ENCODE data around the gene ARMC9.
A peak's percentile ranks its signal among the peaks of the same experiment; 100 is the strongest.

Gene ARMC9

DNA sequence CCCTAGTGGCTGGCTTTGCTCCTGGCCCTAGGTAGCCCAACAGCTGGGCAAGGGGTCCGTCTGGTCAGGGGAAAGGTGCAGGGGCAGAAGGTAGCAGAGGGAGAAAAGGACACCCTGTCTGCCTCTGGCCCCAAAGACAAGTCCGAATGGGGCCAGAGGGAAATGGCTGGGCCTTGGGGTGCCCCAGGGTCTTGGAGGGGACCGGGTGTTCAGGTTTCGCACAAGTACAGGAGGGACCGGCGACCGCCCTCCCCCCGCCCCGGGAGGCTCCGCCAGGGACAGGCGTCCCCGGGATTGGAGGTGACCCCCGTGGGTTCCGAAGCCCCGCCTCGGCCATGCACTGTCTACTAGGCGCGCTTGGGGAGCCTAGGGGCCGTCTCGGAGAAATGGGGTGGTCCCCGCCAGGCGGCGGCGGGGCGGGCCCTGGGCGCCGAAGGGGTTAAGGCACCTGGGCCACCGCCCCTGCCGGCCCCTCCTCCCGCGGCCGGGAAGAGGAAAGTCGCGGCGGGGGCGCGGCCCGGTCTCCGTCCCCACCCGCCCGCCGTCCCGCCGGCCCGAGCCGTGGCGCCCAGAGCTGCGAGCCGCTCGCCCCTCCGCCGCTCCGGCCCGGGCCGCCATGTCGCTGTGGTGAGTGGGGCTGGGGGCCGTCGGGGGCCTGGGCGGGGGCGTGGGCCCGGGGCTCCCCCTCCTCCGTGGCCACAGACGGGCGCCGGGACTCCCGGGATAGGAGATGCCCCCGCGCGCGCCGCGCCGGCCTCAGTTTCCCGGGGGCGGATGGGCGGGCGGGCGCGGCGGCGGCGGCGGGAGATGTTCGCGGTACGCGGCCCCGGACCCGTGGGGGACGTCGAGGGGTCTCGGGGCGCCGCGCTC lies 197.0 kb downstream of the ARMC9 start, which contains the start of gene B3GNT7:
Gene B3GNT7, plus strand, starts transcription at position 523 of the 870 bp plus-strand sequence. Its CDS starts 94 bp downstream, at position 617.
- no peaks in the 10 kb centered on the region for H3K4me1 ChIP-seq (ENCODE audit: control insufficient read depth, insufficient read depth, low read length)
- no peaks in the 10 kb centered on the region for H3K9me3 ChIP-seq (ENCODE audit: control insufficient read depth, insufficient read depth, low read depth, low read length)
- ChIA-PET CTCF (interaction anchor here (0.5 to 0.6 kb wide), 2 partner anchors 53 to 173 kb away, joined by 4 to 5 read pairs; no protein-coding TSS in a partner anchor), POLR2A (interaction anchor here (1.3 kb wide), 1 partner anchor 16 kb away, joined by 3 read pairs; no protein-coding TSS in a partner anchor)
- H3K27ac ChIP-seq (ENCODE audit: extremely low read depth, low read depth, low read length): 0 out of 2 replicates have a peak within 1 kb of the TSS, but pooled peaks have one; percentile 4
- 0 out of 2 replicates have a peak within 1 kb of the TSS, but pooled peaks have one; percentile 2 for H3K4me3 ChIP-seq (ENCODE audit: low read depth, low read length)
- TF ChIP-seq ZNF530 (tag by site-specific recombination; IDR thresholded peaks at IDR 0.05; ENCODE audit: low read depth) (no peak), ZSCAN30 (tag by site-specific recombination; IDR thresholded peaks at IDR 0.05) (no peak), ZNF114 (tag by site-specific recombination; IDR thresholded peaks at IDR 0.05) (no peak), SALL2 (tag by site-specific recombination; IDR thresholded peaks at IDR 0.05; ENCODE audit: borderline replicate concordance) (no peak), ZNF561 (tag by site-specific recombination; IDR thresholded peaks at IDR 0.05; ENCODE audit: borderline replicate concordance) (no peak), KLF7 (tag by site-specific recombination; IDR thresholded peaks at IDR 0.05; ENCODE audit: borderline replicate concordance) (no peak), BCL11B (tag by site-specific recombination; IDR thresholded peaks at IDR 0.05; ENCODE audit: low read depth) (no peak), ZNF16 (tag by site-specific recombination; IDR thresholded peaks at IDR 0.05; ENCODE audit: low read depth) (no peak), ZNF202 (tag by site-specific recombination; IDR thresholded peaks at IDR 0.05; ENCODE audit: borderline replicate concordance) (no peak), SP7 (tag by site-specific recombination; IDR thresholded peaks at IDR 0.05) (no peak)
- TF ChIP-seq, protein P1, sequence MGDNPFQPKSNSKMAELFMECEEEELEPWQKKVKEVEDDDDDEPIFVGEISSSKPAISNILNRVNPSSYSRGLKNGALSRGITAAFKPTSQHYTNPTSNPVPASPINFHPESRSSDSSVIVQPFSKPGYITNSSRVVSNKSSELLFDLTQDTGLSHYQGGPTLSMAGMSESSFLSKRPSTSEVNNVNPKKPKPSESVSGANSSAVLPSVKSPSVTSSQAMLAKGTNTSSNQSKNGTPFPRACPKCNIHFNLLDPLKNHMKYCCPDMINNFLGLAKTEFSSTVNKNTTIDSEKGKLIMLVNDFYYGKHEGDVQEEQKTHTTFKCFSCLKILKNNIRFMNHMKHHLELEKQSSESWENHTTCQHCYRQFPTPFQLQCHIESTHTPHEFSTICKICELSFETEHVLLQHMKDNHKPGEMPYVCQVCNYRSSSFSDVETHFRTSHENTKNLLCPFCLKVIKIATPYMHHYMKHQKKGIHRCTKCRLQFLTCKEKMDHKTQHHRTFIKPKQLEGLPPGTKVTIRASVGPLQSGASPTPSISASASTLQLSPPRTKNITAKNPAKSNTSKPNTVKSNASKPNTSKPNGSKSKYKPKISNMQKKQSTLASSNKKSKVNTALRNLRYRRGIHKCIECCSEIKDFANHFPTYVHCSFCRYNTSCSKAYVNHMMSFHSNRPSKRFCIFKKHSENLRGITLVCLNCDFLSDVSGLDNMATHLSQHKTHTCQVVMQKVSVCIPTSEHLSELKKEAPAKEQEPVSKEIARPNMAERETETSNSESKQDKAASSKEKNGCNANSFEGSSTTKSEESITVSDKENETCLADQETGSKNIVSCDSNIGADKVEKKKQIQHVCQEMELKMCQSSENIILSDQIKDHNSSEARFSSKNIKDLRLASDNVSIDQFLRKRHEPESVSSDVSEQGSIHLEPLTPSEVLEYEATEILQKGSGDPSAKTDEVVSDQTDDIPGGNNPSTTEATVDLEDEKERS (tag by site-specific recombination; IDR thresholded peaks at IDR 0.05): no peak
- TF ChIP-seq, protein P2, sequence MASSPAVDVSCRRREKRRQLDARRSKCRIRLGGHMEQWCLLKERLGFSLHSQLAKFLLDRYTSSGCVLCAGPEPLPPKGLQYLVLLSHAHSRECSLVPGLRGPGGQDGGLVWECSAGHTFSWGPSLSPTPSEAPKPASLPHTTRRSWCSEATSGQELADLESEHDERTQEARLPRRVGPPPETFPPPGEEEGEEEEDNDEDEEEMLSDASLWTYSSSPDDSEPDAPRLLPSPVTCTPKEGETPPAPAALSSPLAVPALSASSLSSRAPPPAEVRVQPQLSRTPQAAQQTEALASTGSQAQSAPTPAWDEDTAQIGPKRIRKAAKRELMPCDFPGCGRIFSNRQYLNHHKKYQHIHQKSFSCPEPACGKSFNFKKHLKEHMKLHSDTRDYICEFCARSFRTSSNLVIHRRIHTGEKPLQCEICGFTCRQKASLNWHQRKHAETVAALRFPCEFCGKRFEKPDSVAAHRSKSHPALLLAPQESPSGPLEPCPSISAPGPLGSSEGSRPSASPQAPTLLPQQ (tag by site-specific recombination; IDR thresholded peaks at IDR 0.05): no peak
- TF ChIP-seq, protein P3, sequence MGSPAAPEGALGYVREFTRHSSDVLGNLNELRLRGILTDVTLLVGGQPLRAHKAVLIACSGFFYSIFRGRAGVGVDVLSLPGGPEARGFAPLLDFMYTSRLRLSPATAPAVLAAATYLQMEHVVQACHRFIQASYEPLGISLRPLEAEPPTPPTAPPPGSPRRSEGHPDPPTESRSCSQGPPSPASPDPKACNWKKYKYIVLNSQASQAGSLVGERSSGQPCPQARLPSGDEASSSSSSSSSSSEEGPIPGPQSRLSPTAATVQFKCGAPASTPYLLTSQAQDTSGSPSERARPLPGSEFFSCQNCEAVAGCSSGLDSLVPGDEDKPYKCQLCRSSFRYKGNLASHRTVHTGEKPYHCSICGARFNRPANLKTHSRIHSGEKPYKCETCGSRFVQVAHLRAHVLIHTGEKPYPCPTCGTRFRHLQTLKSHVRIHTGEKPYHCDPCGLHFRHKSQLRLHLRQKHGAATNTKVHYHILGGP (tag by site-specific recombination; IDR thresholded peaks at IDR 0.05): no peak
- TF ChIP-seq, protein P4, sequence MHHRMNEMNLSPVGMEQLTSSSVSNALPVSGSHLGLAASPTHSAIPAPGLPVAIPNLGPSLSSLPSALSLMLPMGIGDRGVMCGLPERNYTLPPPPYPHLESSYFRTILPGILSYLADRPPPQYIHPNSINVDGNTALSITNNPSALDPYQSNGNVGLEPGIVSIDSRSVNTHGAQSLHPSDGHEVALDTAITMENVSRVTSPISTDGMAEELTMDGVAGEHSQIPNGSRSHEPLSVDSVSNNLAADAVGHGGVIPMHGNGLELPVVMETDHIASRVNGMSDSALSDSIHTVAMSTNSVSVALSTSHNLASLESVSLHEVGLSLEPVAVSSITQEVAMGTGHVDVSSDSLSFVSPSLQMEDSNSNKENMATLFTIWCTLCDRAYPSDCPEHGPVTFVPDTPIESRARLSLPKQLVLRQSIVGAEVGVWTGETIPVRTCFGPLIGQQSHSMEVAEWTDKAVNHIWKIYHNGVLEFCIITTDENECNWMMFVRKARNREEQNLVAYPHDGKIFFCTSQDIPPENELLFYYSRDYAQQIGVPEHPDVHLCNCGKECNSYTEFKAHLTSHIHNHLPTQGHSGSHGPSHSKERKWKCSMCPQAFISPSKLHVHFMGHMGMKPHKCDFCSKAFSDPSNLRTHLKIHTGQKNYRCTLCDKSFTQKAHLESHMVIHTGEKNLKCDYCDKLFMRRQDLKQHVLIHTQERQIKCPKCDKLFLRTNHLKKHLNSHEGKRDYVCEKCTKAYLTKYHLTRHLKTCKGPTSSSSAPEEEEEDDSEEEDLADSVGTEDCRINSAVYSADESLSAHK (tag by site-specific recombination; IDR thresholded peaks at IDR 0.05): no peak
- no peaks in the 10 kb centered on the region for H3K36me3 ChIP-seq (ENCODE audit: control insufficient read depth in 2 of 2, insufficient read depth in 1 of 2, low read length in 2 of 2)
